Liver (tissue), 3 donors: ENCODE data around the gene PREB.

Experiments used
- EGR1 ChIP-seq, 2 donors: IDR thresholded peaks; 2 replicates each; pipeline ENCODE4 v1.6.1; 2016 to 2018; ENCODE audit warnings: antibody characterized with exemption in 2 of 2, low read depth in 2 of 2
- FOXA1 ChIP-seq: IDR thresholded peaks from 2 replicates; pipeline ENCODE4 v1.6.1; 2016; ENCODE audit warnings: antibody characterized with exemption
- GABPA ChIP-seq, 2 donors: IDR thresholded peaks in 1 of 2; conservative IDR thresholded peaks in 1 of 2; 2 replicates each; pipeline ENCODE4 v1.6.1; 2016; ENCODE audit warnings: antibody characterized with exemption in 2 of 2, mild to moderate bottlenecking in 1 of 2, moderate library complexity in 1 of 2
- JUND ChIP-seq, 2 donors: IDR thresholded peaks; 2 replicates each; pipeline ENCODE4 v1.6.1; 2016; ENCODE audit warnings: antibody characterized with exemption in 2 of 2
- RAD21 ChIP-seq, 2 donors: IDR thresholded peaks; 2 replicates each; pipeline ENCODE4 v1.6.1; 2016; ENCODE audit warnings: antibody characterized with exemption in 2 of 2, mild to moderate bottlenecking in 2 of 2
- TAF1 ChIP-seq: conservative IDR thresholded peaks from 2 replicates; pipeline ENCODE4 v1.6.1; 2016; ENCODE audit warnings: antibody characterized with exemption, mild to moderate bottlenecking
- YY1 ChIP-seq: IDR thresholded peaks from 2 replicates; pipeline ENCODE4 v1.6.1; 2016; ENCODE audit warnings: antibody characterized with exemption, mild to moderate bottlenecking
- TF ChIP-seq, protein P1 (sequence below): fragments of 150-350 bp; IDR thresholded peaks from 2 replicates; pipeline ENCODE4 v1.5.1; 2017; ENCODE audit warnings: improper control_type of control experiment, low read depth, low read length; ENCODE audit not compliant: missing input control
- TF ChIP-seq, protein P2 (sequence below): IDR thresholded peaks from 2 replicates; pipeline ENCODE4 v1.6.1; 2016; ENCODE audit warnings: antibody characterized with exemption, mild to moderate bottlenecking
- TF ChIP-seq, protein P3 (sequence below): IDR thresholded peaks from 2 replicates; pipeline ENCODE4 v1.6.1; 2016; ENCODE audit warnings: antibody characterized with exemption
- donor health status: healthy.
- donor health status: healthy.

- TF ChIP-seq, protein P1, sequence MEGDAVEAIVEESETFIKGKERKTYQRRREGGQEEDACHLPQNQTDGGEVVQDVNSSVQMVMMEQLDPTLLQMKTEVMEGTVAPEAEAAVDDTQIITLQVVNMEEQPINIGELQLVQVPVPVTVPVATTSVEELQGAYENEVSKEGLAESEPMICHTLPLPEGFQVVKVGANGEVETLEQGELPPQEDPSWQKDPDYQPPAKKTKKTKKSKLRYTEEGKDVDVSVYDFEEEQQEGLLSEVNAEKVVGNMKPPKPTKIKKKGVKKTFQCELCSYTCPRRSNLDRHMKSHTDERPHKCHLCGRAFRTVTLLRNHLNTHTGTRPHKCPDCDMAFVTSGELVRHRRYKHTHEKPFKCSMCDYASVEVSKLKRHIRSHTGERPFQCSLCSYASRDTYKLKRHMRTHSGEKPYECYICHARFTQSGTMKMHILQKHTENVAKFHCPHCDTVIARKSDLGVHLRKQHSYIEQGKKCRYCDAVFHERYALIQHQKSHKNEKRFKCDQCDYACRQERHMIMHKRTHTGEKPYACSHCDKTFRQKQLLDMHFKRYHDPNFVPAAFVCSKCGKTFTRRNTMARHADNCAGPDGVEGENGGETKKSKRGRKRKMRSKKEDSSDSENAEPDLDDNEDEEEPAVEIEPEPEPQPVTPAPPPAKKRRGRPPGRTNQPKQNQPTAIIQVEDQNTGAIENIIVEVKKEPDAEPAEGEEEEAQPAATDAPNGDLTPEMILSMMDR = no peak
- TF ChIP-seq JUND (IDR thresholded peaks at IDR 0.05) (no peak), RAD21 (IDR thresholded peaks at IDR 0.05) (no peak), YY1 (no peak), EGR1 (IDR thresholded peaks at IDR 0.05; ENCODE audit: low read depth in 2 of 2) (no peak), TAF1 (no peak), GABPA (IDR thresholded peaks at IDR 0.05 in 1 of 2, conservative IDR thresholded peaks at IDR 0.05 in 1 of 2) (no peak), FOXA1 (no peak)
- TF ChIP-seq, protein P2, sequence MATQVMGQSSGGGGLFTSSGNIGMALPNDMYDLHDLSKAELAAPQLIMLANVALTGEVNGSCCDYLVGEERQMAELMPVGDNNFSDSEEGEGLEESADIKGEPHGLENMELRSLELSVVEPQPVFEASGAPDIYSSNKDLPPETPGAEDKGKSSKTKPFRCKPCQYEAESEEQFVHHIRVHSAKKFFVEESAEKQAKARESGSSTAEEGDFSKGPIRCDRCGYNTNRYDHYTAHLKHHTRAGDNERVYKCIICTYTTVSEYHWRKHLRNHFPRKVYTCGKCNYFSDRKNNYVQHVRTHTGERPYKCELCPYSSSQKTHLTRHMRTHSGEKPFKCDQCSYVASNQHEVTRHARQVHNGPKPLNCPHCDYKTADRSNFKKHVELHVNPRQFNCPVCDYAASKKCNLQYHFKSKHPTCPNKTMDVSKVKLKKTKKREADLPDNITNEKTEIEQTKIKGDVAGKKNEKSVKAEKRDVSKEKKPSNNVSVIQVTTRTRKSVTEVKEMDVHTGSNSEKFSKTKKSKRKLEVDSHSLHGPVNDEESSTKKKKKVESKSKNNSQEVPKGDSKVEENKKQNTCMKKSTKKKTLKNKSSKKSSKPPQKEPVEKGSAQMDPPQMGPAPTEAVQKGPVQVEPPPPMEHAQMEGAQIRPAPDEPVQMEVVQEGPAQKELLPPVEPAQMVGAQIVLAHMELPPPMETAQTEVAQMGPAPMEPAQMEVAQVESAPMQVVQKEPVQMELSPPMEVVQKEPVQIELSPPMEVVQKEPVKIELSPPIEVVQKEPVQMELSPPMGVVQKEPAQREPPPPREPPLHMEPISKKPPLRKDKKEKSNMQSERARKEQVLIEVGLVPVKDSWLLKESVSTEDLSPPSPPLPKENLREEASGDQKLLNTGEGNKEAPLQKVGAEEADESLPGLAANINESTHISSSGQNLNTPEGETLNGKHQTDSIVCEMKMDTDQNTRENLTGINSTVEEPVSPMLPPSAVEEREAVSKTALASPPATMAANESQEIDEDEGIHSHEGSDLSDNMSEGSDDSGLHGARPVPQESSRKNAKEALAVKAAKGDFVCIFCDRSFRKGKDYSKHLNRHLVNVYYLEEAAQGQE = no peak
- TF ChIP-seq, protein P3, sequence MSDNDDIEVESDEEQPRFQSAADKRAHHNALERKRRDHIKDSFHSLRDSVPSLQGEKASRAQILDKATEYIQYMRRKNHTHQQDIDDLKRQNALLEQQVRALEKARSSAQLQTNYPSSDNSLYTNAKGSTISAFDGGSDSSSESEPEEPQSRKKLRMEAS = no peak
These were observed 50.8 kb downstream of the PREB start for GRCh38 chr2:27083410-27084296.
